HEK293 (cell line): ENCODE measurements around the gene ART5.
A peak's percentile ranks its signal among the peaks of the same experiment; 100 is the strongest.

Experiments used
- CTCF ChIA-PET: fragments of 350-600 bp; formaldehyde crosslinking; extraction: SDS; loops from one replicate; lab custom pipeline; 2021; ENCODE audit warnings: antibody characterized with exemption; lab: Yijun Ruan, JAX
- POLR2A ChIA-PET: fragments of 300-600 bp; formaldehyde crosslinking; extraction: SDS; loops from one replicate; lab custom pipeline; 2020; ENCODE audit warnings: antibody characterized with exemption, inconsistent platforms; lab: Yijun Ruan, JAX
- H3K27ac ChIP-seq: fragments of 200-500 bp; sonication (Bioruptor generic); 2 replicates; pipeline ENCODE4 v1.5.1; 2014; ENCODE audit warnings: low read depth, low read length, control low read depth, inconsistent platforms; ENCODE audit errors: extremely low read depth
- H3K36me3 ChIP-seq, 2 experiments: fragments of 200-500 bp in 1 of 2; sonication (Bioruptor generic) in 1 of 2; 1 replicate in 1 of 2; 2 replicates in 1 of 2; pipeline ENCODE4 v1.5.1; 2014 to 2017; ENCODE audit warnings: inconsistent platforms in 2 of 2, low read length in 2 of 2; ENCODE audit not compliant: control insufficient read depth in 2 of 2, insufficient read depth in 1 of 2
- H3K4me1 ChIP-seq: fragments of 200-500 bp; sonication (Bioruptor generic); 2 replicates; pipeline ENCODE4 v1.5.1; 2014; ENCODE audit warnings: mild to moderate bottlenecking, low read length, inconsistent platforms; ENCODE audit not compliant: control insufficient read depth, insufficient read depth
- H3K4me3 ChIP-seq: 2 replicates; pipeline ENCODE4 v1.5.1; 2011; ENCODE audit warnings: low read depth, mild to moderate bottlenecking, control low read depth, low read length, moderate library complexity
- H3K9me3 ChIP-seq: fragments of 200-500 bp; sonication (Bioruptor generic); 2 replicates; pipeline ENCODE4 v1.5.1; 2014; ENCODE audit warnings: low read depth, low read length, inconsistent platforms; ENCODE audit not compliant: control insufficient read depth, insufficient read depth
- EGR2 ChIP-seq: fragments of 450-650 bp; formaldehyde crosslinking; IDR thresholded peaks from 2 replicates; pipeline ENCODE4 v1.5.1; 2016; ENCODE audit warnings: low read depth, missing biosample characterization, missing genetic modification characterization
- GLI4 ChIP-seq: fragments of 450-650 bp; formaldehyde crosslinking; IDR thresholded peaks from 2 replicates; pipeline ENCODE4 v1.5.1; 2016; ENCODE audit warnings: missing biosample characterization, missing genetic modification characterization
- KLF8 ChIP-seq: fragments of 450-650 bp; formaldehyde crosslinking; IDR thresholded peaks from 2 replicates; pipeline ENCODE4 v1.5.1; 2016; ENCODE audit warnings: missing biosample characterization, missing genetic modification characterization
- PBX3 ChIP-seq: sonication (generic); formaldehyde crosslinking; IDR thresholded peaks from 2 replicates; pipeline ENCODE4 v1.8.1; 2022; ENCODE audit warnings: mild to moderate bottlenecking, moderate library complexity, missing genetic modification reagents
- PRDM4 ChIP-seq: fragments of 450-650 bp; formaldehyde crosslinking; IDR thresholded peaks from 2 replicates; pipeline ENCODE4 v1.5.1; 2017; ENCODE audit warnings: missing biosample characterization, missing genetic modification characterization
- SALL2 ChIP-seq: fragments of 450-650 bp; formaldehyde crosslinking; IDR thresholded peaks from 2 replicates; pipeline ENCODE4 v1.5.0; 2017; ENCODE audit warnings: missing biosample characterization, mild to moderate bottlenecking, missing genetic modification characterization, borderline replicate concordance
- SCRT2 ChIP-seq: fragments of 450-650 bp; formaldehyde crosslinking; IDR thresholded peaks from 2 replicates; pipeline ENCODE4 v1.5.1; 2016; ENCODE audit warnings: missing biosample characterization, missing genetic modification characterization
- SP2 ChIP-seq: fragments of 450-650 bp; formaldehyde crosslinking; IDR thresholded peaks from 2 replicates; pipeline ENCODE4 v1.5.1; 2016; ENCODE audit warnings: missing biosample characterization, missing genetic modification characterization
- TSHZ1 ChIP-seq: fragments of 450-650 bp; formaldehyde crosslinking; IDR thresholded peaks from 2 replicates; pipeline ENCODE4 v1.5.1; 2016; ENCODE audit warnings: missing biosample characterization, missing genetic modification characterization, borderline replicate concordance
- ZNF146 ChIP-seq: fragments of 450-650 bp; formaldehyde crosslinking; IDR thresholded peaks from 2 replicates; pipeline ENCODE4 v1.5.1; 2016; ENCODE audit warnings: missing biosample characterization, missing genetic modification characterization
- ZNF26 ChIP-seq: fragments of 450-650 bp; formaldehyde crosslinking; IDR thresholded peaks from 2 replicates; pipeline ENCODE4 v1.5.1; 2016; ENCODE audit warnings: missing biosample characterization, missing genetic modification characterization
- ZNF341 ChIP-seq: fragments of 450-650 bp; formaldehyde crosslinking; IDR thresholded peaks from 2 replicates; pipeline ENCODE4; 2016; ENCODE audit warnings: low read depth, missing biosample characterization, missing genetic modification characterization
- ZNF488 ChIP-seq: fragments of 450-650 bp; formaldehyde crosslinking; IDR thresholded peaks from 2 replicates; pipeline ENCODE4 v1.5.1; 2016; ENCODE audit warnings: missing biosample characterization, missing genetic modification characterization
- ZNF518A ChIP-seq: fragments of 450-650 bp; formaldehyde crosslinking; conservative IDR thresholded peaks from 2 replicates; pipeline ENCODE4 v1.5.1; 2016; ENCODE audit warnings: low read depth, missing biosample characterization, missing genetic modification characterization
- ZNF580 ChIP-seq: fragments of 450-650 bp; formaldehyde crosslinking; IDR thresholded peaks from 2 replicates; pipeline ENCODE4 v1.5.1; 2016; ENCODE audit warnings: missing biosample characterization, missing genetic modification characterization
- ZSCAN4 ChIP-seq: fragments of 450-650 bp; formaldehyde crosslinking; IDR thresholded peaks from 2 replicates; pipeline ENCODE4 v1.5.1; 2017; ENCODE audit warnings: missing biosample characterization, missing genetic modification characterization

ART5 gene

GRCh38 chr11:3641701-3642070, at the start of gene ART5:
Gene ART5 (minus strand): TSS chr11:3641992. CDS start chr11:3641862, 130 bp downstream.
- H3K4me1 ChIP-seq, result no peaks in the 10 kb centered on the region
- H3K36me3 ChIP-seq, result no peaks in the 10 kb centered on the region
- CTCF ChIA-PET, result interaction anchor here (1.1 kb wide), 1 partner anchor 32 kb away, joined by 3 read pairs; no protein-coding TSS in a partner anchor
- no peaks in the 10 kb centered on the region for H3K9me3 ChIP-seq
- H3K4me3 ChIP-seq, result peak within 1 kb of the TSS; percentile 42
- POLR2A ChIA-PET, result no interaction called here
- TF ChIP-seq ZNF518A (tag by site-specific recombination) (no peak), KLF8 (0 out of 2 replicates have a peak, but pooled peaks have one; percentile 3)
- no peak within 1 kb of the TSS; the same call in 1 of the 2 replicates for H3K27ac ChIP-seq

GRCh38 chr11:3686751-3687150, 45.0 kb upstream of the ART5 start:
- Histone ChIP-seq H3K27ac (no peak overlapping the region), H3K9me3 (no peaks in the 10 kb centered on the region), H3K4me3 (no peak overlapping the region), H3K36me3 (peaks cover 12 to 90% of the 10 kb centered on the region in 2 experiments), H3K4me1 (no peaks in the 10 kb centered on the region)
- POLR2A ChIA-PET, result no interaction called here
- CTCF ChIA-PET, result interaction anchor here (0.6 kb wide), 1 partner anchor 121 kb away, joined by 4 read pairs; no protein-coding TSS in a partner anchor
- TF ChIP-seq GLI4 (tag by site-specific recombination) (no peak), ZNF488 (tag by site-specific recombination) (no peak), ZNF146 (tag by site-specific recombination) (no peak), SALL2 (tag by site-specific recombination) (no peak), PRDM4 (no peak), SP2 (tag by site-specific recombination) (no peak), EGR2 (tag by site-specific recombination) (no peak), SCRT2 (tag by site-specific recombination) (no peak), ZNF580 (tag by site-specific recombination) (no peak), TSHZ1 (tag by site-specific recombination) (no peak), ZSCAN4 (tag by site-specific recombination) (no peak), ZNF341 (no peak), PBX3 (CRISPR knock-in tag) (no peak), ZNF26 (tag by site-specific recombination) (no peak)
